Astrocyte of the cerebellum (primary cell): ENCODE data around the gene SERTAD2.

Experiments
- DNase-seq: peaks from one replicate; pipeline ENCODE4 v3.0.0-alpha.2; 2011; ENCODE audit warnings: low read depth
- H3K4me3 ChIP-seq: 2 replicates; pipeline ENCODE4 v1.5.1; 2011; ENCODE audit warnings: mild to moderate bottlenecking, low read depth, low read length, moderate library complexity
- in situ Hi-C: cut with HindIII; loops from 2 replicates; pipeline ENCODE4 v1.10.0; 2017; ENCODE audit warnings: low sequenced_read_pairs
- TF ChIP-seq, protein P1 (sequence below): IDR thresholded peaks from 2 replicates; pipeline ENCODE4 v1.5.1; 2012; ENCODE audit warnings: low read length, low read depth, moderate library complexity, mild to moderate bottlenecking; ENCODE audit errors: missing control alignments

Gene SERTAD2

DNA sequence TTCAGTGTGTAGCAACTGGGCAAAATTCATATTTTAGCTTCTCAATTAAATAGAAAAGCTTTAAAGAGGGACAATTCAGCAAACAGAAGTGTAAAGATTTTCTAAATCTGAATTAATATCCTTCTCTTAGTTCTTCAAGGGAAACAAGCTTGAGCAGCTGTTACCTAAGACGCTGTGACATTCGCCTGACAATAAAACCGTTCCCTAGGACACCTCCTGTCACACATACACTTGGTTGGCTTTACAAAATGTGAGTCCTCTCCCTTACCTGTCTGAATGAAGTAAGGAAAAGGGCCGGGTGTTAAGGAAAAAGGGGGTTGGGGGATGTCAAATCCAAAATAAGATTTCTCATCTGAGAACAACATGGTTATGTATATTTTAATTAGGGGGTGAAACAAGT lies 2.1 kb downstream of the SERTAD2 start:
- DNase-seq: no peak
- in situ Hi-C loops: no loop called here
- TF ChIP-seq, protein P1, sequence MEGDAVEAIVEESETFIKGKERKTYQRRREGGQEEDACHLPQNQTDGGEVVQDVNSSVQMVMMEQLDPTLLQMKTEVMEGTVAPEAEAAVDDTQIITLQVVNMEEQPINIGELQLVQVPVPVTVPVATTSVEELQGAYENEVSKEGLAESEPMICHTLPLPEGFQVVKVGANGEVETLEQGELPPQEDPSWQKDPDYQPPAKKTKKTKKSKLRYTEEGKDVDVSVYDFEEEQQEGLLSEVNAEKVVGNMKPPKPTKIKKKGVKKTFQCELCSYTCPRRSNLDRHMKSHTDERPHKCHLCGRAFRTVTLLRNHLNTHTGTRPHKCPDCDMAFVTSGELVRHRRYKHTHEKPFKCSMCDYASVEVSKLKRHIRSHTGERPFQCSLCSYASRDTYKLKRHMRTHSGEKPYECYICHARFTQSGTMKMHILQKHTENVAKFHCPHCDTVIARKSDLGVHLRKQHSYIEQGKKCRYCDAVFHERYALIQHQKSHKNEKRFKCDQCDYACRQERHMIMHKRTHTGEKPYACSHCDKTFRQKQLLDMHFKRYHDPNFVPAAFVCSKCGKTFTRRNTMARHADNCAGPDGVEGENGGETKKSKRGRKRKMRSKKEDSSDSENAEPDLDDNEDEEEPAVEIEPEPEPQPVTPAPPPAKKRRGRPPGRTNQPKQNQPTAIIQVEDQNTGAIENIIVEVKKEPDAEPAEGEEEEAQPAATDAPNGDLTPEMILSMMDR: no peak
- H3K4me3 ChIP-seq: peak overlapping the region; percentile 20

DNA sequence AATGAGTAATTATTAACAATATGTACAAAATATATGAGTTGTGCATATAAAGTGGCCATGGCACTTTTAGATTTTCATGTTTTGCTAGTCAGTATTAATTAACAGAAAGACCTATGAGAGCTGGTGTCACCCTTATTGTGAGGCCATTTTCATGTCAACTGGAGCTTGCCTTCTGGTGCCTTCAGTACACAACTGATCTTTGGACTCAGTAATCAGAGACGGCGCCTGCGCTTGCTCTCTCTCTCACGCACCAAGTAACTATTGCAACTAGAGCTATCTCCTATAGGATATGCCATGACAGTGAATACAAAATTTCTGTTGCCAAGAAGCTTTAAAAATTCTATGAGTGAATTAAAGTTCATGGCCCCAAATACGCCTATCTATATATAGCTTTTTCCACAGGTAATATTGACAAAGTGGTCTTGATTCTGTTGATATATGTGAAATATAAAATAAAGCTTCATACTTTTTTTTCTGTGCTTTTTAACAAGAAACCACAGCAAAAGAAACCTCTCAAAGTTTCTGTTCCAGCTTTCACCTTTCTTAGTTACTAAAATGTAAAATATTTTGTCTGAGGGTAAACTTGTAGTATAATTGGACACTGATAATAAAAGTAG lies 2.9 kb downstream of the SERTAD2 start:
- DNase-seq: no peak
- no peak overlapping the region for H3K4me3 ChIP-seq
- TF ChIP-seq, protein P1: no peak
- in situ Hi-C loops: no loop called here

DNA sequence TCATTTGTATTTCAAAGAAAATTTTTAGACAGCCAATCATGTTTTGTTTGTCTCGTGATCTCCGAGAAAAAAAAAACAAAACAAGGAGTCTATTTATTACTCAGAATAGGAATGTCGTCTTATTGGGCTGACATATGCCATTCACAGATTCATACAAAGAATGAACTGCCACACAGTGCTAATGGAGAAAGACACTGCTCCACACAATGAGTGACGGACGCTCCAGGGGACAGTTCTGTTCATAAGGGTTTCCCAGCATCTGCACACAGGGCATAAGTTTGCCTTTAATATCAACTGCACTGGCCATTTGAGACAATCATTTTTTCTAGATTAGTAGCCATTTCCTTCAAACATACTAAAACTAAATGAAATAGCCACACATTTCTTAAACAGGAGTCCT lies 3.4 kb downstream of the SERTAD2 start:
- TF ChIP-seq, protein P1: no peak
- in situ Hi-C loops: no loop called here
- H3K4me3 ChIP-seq: no peak overlapping the region
- no peak for DNase-seq

DNA sequence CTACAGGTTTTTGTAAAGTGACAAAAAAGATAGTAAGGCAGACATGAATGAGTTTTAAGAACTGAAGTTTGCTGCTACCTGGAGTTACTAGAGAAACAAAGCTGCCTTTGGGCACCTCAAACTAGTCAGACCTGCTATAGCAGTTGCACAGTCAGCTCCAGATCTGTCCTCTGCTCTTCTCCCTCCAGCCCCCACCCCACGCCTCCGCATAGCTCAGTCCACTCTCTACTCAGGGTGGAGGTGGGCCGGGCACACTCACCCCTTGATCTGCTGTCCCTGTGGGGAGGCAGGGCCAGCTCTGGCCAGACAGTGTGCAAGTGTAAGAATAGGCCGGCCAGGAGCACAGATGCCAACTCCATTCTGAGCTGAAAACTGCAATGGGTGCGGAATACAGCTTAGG lies 4.1 kb downstream of the SERTAD2 start:
- no peak overlapping the region for H3K4me3 ChIP-seq
- in situ Hi-C loops: loop anchor here (5.0 kb wide), 1 partner anchor 213 kb away; no protein-coding TSS in a partner anchor
- TF ChIP-seq, protein P1: no peak
- DNase-seq: no peak

DNA sequence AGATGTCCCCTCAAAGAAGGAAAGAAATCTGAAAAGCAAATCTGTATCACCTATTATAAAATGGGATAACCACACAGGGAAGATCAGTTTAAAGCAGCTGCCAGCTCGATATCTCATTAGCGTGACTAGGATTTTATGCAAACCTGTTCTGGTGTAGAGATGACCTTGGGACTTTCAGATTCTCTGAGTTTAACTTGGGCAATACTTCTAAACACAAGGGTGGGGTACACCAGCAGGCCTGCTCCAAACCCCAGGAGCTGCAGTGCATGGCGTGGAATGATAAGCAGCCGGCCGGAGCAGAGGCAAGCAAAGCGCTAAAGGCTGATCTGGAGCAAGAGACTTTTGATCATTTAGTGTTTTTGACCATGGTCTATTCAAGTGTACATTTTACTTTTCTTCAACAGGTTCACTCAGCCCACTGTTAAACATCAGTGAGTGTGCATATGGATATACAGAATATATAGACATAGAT lies 4.7 kb downstream of the SERTAD2 start:
- no peak for DNase-seq
- TF ChIP-seq, protein P1: no peak
- in situ Hi-C loops: loop anchor here (5.0 kb wide), 1 partner anchor 213 kb away; no protein-coding TSS in a partner anchor
- H3K4me3 ChIP-seq: no peak overlapping the region

DNA sequence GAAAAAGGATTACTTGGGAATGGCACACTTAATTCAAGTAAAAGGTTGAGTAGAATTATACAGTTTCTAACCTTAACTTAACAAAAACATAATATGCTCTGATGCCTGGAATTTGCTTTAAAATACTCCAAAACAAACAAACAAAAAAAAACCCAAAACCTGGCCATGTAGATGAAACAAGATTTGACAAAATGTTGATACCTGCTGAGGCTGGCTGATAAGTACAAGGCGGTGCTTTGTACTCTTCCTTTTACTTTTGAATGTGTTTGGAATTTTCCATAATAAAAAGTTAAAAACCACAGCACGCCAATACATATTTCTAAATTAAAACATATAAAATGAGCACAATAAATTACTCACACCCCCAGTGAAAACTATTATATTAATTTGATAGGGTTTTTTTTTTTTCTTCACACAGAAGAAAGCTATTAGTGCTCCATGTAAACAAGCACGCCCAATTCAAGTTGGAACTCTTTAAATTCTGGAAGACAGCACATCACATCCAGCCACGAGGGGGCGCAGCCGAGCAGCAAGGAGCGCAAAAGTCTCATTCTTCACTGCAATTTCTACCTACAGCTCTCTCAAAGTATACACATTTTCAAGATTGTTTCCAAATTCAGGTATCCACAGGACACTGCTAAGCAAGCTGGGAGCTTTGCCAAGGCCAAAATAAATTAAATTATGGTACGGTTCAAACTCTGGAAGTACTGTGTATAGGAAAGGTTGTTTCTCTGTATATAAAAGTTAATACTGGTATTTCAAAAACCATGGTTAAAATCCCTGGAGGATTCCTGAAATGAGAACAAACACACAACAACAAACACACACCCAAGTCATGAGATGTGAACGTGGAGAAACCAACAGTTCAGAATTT lies 7.5 kb downstream of the SERTAD2 start:
- in situ Hi-C loops: loop anchor here (5.0 kb wide), 1 partner anchor 216 kb away; no protein-coding TSS in a partner anchor
- TF ChIP-seq, protein P1: peak; percentile 92
- H3K4me3 ChIP-seq: no peak overlapping the region
- peak; percentile 66 for DNase-seq
